ENCODE measurements around the gene GIGYF1. TPM values are rescaled to one million over a fixed set of nuclear protein-coding genes. Genes with fewer than 3 reads are reported as not detected.
"Not testable (repeated sequence)": the region's sequence is repeated elsewhere in the genome, so short reads cannot be mapped to it uniquely, and the experiment has no call there.

GIGYF1 gene
- total and polyA plus RNA-seq, 7 donors, result 3.5 to 47.1 (median 26.5) TPM

DNA sequence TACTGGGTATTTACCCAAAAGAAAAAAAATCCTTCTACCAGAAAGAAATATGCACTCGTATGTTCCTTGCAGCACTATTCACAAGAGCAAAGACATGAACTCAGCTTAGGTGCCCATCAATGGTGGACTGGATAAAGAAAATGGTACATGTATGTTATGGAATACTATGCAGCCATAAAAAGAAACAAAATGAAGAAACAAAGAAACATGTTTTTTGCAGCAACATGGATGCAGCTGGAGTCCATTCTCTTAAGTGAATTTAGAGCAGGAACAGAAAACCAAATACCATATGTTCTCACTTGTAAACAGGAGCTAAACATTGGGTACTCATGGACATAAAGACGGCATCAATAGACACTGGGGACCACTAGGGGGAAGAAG is 26.0 kb downstream of the GIGYF1 start:
- WGBS, 2 donors, result 84 to 89% methylated on average over 2 of the region's 2 CpGs

DNA sequence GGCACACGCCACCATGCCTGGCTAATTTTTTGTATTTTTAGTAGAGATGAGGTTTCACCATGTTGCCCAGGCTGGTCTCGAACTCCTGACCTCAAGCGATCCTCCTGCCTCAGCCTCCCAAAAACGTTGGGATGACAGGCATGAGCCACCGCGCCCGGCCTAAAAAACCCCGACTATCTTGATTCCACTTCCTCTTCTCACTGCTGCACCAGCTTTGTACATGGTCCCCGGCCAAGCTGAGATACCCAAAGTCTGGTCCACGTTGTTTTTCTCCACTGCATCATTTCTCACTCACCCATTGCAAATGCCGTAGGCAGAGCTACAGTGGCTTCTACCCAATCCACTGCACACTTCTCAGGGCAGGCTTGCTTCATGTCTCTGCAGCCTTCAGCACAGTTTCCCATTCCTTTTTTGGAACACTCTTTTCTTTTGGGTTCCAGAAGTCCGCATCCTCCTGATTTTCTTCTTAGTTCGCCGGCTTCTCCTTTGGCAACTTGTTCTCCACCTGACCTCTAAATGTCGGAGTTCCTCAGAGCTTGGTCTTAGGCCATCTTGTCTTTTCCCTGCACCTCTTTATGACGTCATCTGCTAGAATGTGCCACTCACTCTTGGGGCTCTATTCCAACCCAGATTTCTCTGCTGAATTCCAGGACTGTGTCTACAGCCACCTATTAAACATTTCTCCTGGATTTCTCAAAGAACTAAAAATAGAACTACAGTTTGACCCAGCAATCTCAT is 26.6 kb downstream of the GIGYF1 start:
- no peaks in the 10 kb centered on the region for H3K4me1 ChIP-seq
- H3K27ac ChIP-seq, result no peak overlapping the region
- H3K36me3 ChIP-seq, result no peaks in the 10 kb centered on the region
- TF ChIP-seq CTCF (IDR thresholded peaks at IDR 0.05) (no peak), POLR2A (IDR thresholded peaks at IDR 0.05) (no peak), EP300 (IDR thresholded peaks at IDR 0.05) (no peak), POLR2AphosphoS5 (IDR thresholded peaks at IDR 0.05) (no peak)
- H3K27me3 ChIP-seq, result no peaks in the 10 kb centered on the region
- WGBS, 2 donors, result 81 to 84% methylated on average over 16 of the region's 16 CpGs
- intact Hi-C loops (cut with DNase I), result no loop called here
- no peaks in the 10 kb centered on the region for H3K9me3 ChIP-seq
- no peak for DNase-seq
- H3K4me3 ChIP-seq, result no peak overlapping the region

More for the DNA sequence above, 26.0 kb downstream of the GIGYF1 start:
- Histone ChIP-seq H3K9me3 (no peaks in the 10 kb centered on the region), H3K27me3 (no peaks in the 10 kb centered on the region), H3K27ac (no peak overlapping the region), H3K4me1 (peaks cover 0 to 5% (median 1%) of the 10 kb centered on the region in 4 donors), H3K36me3 (no peaks in the 10 kb centered on the region), H3K4me3 (no peak overlapping the region)
- no peak for TF ChIP-seq CTCF (IDR thresholded peaks at IDR 0.05)
- TF ChIP-seq POLR2AphosphoS5 (IDR thresholded peaks at IDR 0.05), result no peak
- no peak for TF ChIP-seq EP300 (IDR thresholded peaks at IDR 0.05)
- no peak for TF ChIP-seq POLR2A (IDR thresholded peaks at IDR 0.05)
- no peak for DNase-seq
- intact Hi-C loops (cut with DNase I), result no loop called here

DNA sequence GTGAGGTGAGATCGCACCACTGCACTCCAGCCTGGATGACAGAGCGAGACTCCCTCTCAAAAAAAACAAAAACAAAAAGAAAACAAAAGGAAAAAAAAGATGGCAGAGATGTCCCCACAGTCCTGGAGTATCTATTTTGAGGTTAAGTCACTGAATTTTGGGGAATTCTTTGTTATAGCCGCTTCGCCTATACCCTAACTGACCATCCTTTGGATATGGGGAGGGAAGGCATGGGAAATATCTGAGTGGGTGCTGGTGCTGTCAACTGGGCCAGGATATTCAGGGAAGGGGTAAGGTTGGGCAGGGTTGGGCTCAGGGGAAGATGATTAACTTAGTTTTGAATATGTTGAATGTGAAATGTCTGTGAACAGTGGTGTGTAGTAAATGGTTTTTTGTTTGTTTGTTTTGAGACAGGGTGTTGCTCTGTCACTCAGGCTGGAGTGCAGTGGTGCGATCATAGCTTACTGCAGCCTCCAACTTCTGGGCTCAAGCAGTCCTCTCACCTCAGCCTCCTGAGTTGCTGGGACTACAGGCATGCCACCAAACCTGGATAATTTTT is 28.8 kb downstream of the GIGYF1 start:
- no peak overlapping the region for H3K27ac ChIP-seq
- intact Hi-C loops (cut with DNase I), result no loop called here
- WGBS, 2 donors, result 92 to 94% methylated on average over 5 of the region's 5 CpGs
- DNase-seq, result no peak
- H3K27me3 ChIP-seq, result no peaks in the 10 kb centered on the region
- H3K9me3 ChIP-seq, result no peaks in the 10 kb centered on the region
- no peaks in the 10 kb centered on the region for H3K36me3 ChIP-seq
- TF ChIP-seq POLR2A (IDR thresholded peaks at IDR 0.05) (no peak), EP300 (IDR thresholded peaks at IDR 0.05) (no peak), POLR2AphosphoS5 (IDR thresholded peaks at IDR 0.05) (no peak), CTCF (IDR thresholded peaks at IDR 0.05) (no peak)
- H3K4me3 ChIP-seq, result no peak overlapping the region
- no peaks in the 10 kb centered on the region for H3K4me1 ChIP-seq

DNA sequence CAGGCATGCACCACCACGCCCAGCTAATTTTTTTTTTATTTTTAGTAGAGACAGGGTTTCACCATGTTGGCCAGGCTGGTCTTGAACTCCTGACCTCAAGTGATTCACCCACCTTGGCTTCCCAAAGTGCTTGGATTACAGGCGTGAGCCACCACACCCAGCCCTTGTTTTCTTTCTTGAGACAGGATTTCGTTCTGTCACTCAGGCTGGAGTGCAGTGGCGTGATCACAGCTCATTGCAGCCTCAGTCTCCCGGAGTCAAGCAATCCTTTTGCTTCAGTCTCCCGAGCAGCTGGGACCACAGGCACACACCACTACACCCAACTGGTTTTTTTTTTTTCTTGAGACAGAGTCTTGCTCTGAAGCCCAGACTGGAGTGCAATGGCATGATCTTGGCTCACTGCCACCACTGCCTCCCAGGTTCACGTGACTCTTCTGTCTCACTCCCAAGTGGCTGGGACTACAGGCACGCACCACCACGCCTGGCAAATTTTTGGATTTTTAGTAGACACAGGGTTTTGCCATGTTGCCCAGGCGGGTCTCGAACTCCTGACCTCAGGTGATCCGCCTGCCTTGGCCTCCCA is 31.8 kb downstream of the GIGYF1 start:
- H3K4me3 ChIP-seq; H3K36me3 ChIP-seq; H3K9me3 ChIP-seq; intact Hi-C loops (cut with DNase I); H3K4me1 ChIP-seq; H3K27ac ChIP-seq; DNase-seq: not testable (repeated sequence)
- 50 to 82% methylated on average over 12 of the region's 12 CpGs for WGBS, 2 donors
- H3K27me3 ChIP-seq, result peaks cover 0 to 17% (median 14%) of the 10 kb centered on the region in 3 donors

- no peak within 1 kb of the TSS for H3K27ac ChIP-seq
- H3K27me3 ChIP-seq, result peaks cover 19 to 60% (median 47%) of the 10 kb centered on the region in 3 donors
- no peak for TF ChIP-seq POLR2A (IDR thresholded peaks at IDR 0.05)
- TF ChIP-seq CTCF (IDR thresholded peaks at IDR 0.05), result no peak
- no peak for TF ChIP-seq POLR2AphosphoS5 (IDR thresholded peaks at IDR 0.05)
- no peak for TF ChIP-seq EP300 (IDR thresholded peaks at IDR 0.05)
- peaks cover 0 to 7% (median 3%) of the 10 kb centered on the region in 4 donors for H3K4me1 ChIP-seq
- WGBS, 2 donors, result 13 to 28% methylated on average over 63 of the region's 63 CpGs
- H3K4me3 ChIP-seq, result no peak within 1 kb of the TSS
- no peaks in the 10 kb centered on the region for H3K36me3 ChIP-seq
- no peaks in the 10 kb centered on the region for H3K9me3 ChIP-seq
- intact Hi-C loops (cut with DNase I), result no loop called here
- DNase-seq, result no peak
Observed at GRCh38 chr7:100655908-100656674, 38.0 kb downstream of the GIGYF1 start, which contains the start of gene ACTL6B. TSS of gene ACTL6B (minus strand) at chr7:100656448. CDS start at chr7:100656354, 94 bp downstream.
